ENCODE measurements around the gene PSME2. TPM values are rescaled to one million over a fixed set of nuclear protein-coding genes. Genes with fewer than 3 reads are reported as not detected.

PSME2 gene
- polyA plus RNA-seq, 1 donor (not counting 4 experiments of a cell fraction or from before 2014, with no cell fraction given) = 158 TPM

- H3K9ac ChIP-seq (ENCODE audit: control insufficient read depth, extremely low read depth, insufficient read depth, low read length) = no peak overlapping the region
- no peaks in the 10 kb centered on the region for H3K9me1 ChIP-seq (ENCODE audit: control insufficient read depth, extremely low read depth, insufficient read depth, low read length)
- peaks cover 2 to 7% of the 10 kb centered on the region in 2 experiments for H3K36me3 ChIP-seq (ENCODE audit: control insufficient read depth in 2 of 2, extremely low read depth in 1 of 2, insufficient read depth in 2 of 2, low read length in 2 of 2)
- no peak overlapping the region for H3K27ac ChIP-seq (ENCODE audit: control insufficient read depth, insufficient read depth, low read length)
- H3K9me3 ChIP-seq (ENCODE audit: control insufficient read depth, low read depth, low read length) = no peaks in the 10 kb centered on the region
- DNase-seq (ENCODE audit: low read depth, low spot score) (no peak), FAIRE-seq (no peak)
- dilution Hi-C loops (cut with MboI; ENCODE audit: extremely low pct_ligation_motif_present, low sequenced_read_pairs) = no loop called here
- peaks cover 6% of the 10 kb centered on the region for H3K79me2 ChIP-seq (ENCODE audit: control insufficient read depth, insufficient read depth, low read length)
- H3K27me3 ChIP-seq (ENCODE audit: control insufficient read depth, extremely low read depth, insufficient read depth, low read length) = no peaks in the 10 kb centered on the region
- peak overlapping the region; percentile 42 for H2AFZ ChIP-seq (ENCODE audit: control insufficient read depth, low read length)
- H3K4me2 ChIP-seq (ENCODE audit: control insufficient read depth, extremely low read depth, insufficient read depth, low read depth, low read length) = no peak overlapping the region
- no peaks in the 10 kb centered on the region for H4K20me1 ChIP-seq (ENCODE audit: control insufficient read depth, extremely low read depth, insufficient read depth, low read length)
- TF ChIP-seq, protein P1, sequence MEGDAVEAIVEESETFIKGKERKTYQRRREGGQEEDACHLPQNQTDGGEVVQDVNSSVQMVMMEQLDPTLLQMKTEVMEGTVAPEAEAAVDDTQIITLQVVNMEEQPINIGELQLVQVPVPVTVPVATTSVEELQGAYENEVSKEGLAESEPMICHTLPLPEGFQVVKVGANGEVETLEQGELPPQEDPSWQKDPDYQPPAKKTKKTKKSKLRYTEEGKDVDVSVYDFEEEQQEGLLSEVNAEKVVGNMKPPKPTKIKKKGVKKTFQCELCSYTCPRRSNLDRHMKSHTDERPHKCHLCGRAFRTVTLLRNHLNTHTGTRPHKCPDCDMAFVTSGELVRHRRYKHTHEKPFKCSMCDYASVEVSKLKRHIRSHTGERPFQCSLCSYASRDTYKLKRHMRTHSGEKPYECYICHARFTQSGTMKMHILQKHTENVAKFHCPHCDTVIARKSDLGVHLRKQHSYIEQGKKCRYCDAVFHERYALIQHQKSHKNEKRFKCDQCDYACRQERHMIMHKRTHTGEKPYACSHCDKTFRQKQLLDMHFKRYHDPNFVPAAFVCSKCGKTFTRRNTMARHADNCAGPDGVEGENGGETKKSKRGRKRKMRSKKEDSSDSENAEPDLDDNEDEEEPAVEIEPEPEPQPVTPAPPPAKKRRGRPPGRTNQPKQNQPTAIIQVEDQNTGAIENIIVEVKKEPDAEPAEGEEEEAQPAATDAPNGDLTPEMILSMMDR (optimal IDR thresholded peaks at IDR 0.05 in 1 of 3, IDR thresholded peaks at IDR 0.05 in 1 of 3, conservative IDR thresholded peaks at IDR 0.05 in 1 of 3; ENCODE audit: extremely low read depth in 1 of 3, insufficient read depth in 2 of 3, low read length in 3 of 3) = no peak
- no peak for TF ChIP-seq EZH2 (IDR thresholded peaks at IDR 0.05; ENCODE audit: low read length)
- no peak overlapping the region for H3K4me3 ChIP-seq (ENCODE audit: control insufficient read depth in 2 of 3, extremely low read depth in 1 of 3, insufficient read depth in 2 of 3, low read depth in 1 of 3, low read length in 3 of 3)
- H3K4me1 ChIP-seq (ENCODE audit: control insufficient read depth, extremely low read depth, insufficient read depth, low read length) = peaks cover 22% of the 10 kb centered on the region
Observed at GRCh38 chr14:24132976-24133375, 13.4 kb downstream of the PSME2 start.

DNA sequence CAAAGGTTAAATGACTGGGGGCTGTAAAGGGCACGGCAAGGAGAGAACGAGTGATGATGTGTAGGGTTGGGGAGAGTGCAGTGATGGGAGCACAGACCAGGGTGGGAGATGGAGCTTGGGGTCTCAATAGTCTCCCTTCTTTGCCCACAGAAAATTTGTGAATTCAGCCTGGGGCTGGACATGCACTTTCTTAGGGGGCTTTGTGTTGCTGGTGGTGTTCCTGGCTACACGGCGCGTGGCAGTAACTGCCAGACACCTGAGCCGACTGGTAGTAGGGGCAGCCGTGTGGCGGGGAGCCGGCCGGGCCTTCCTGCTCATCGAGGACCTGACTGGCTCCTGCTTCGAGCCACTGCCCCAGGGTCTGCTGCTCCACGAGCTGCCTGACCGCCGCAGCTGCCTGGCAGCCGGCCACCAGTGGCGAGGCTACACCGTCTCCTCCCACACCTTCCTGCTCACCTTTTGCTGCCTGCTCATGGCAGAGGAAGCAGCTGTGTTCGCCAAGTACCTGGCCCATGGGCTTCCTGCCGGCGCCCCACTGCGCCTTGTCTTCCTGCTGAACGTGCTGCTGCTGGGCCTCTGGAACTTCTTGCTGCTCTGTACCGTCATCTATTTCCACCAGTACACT lies 14.2 kb downstream of the PSME2 start:
- dilution Hi-C loops (cut with MboI; ENCODE audit: extremely low pct_ligation_motif_present, low sequenced_read_pairs) = no loop called here
- Histone ChIP-seq H3K9me1 (ENCODE audit: control insufficient read depth, extremely low read depth, insufficient read depth, low read length) (no peaks in the 10 kb centered on the region), H3K27ac (ENCODE audit: control insufficient read depth, insufficient read depth, low read length) (no peak overlapping the region), H3K4me3 (ENCODE audit: control insufficient read depth in 2 of 3, extremely low read depth in 1 of 3, insufficient read depth in 2 of 3, low read depth in 1 of 3, low read length in 3 of 3) (no peak overlapping the region), H2AFZ (ENCODE audit: control insufficient read depth, low read length) (peak overlapping the region; percentile 80), H3K9ac (ENCODE audit: control insufficient read depth, extremely low read depth, insufficient read depth, low read length) (no peak overlapping the region), H3K4me1 (ENCODE audit: control insufficient read depth, extremely low read depth, insufficient read depth, low read length) (peaks cover 21% of the 10 kb centered on the region), H3K36me3 (ENCODE audit: control insufficient read depth in 2 of 2, extremely low read depth in 1 of 2, insufficient read depth in 2 of 2, low read length in 2 of 2) (peaks cover 0 to under 1% of the 10 kb centered on the region in 2 experiments), H3K4me2 (ENCODE audit: control insufficient read depth, extremely low read depth, insufficient read depth, low read depth, low read length) (peak overlapping the region; percentile 29), H4K20me1 (ENCODE audit: control insufficient read depth, extremely low read depth, insufficient read depth, low read length) (no peaks in the 10 kb centered on the region), H3K79me2 (ENCODE audit: control insufficient read depth, insufficient read depth, low read length) (peaks cover 6% of the 10 kb centered on the region), H3K9me3 (ENCODE audit: control insufficient read depth, low read depth, low read length) (no peaks in the 10 kb centered on the region), H3K27me3 (ENCODE audit: control insufficient read depth, extremely low read depth, insufficient read depth, low read length) (no peaks in the 10 kb centered on the region)
- DNase-seq (ENCODE audit: low read depth, low spot score) (no peak), FAIRE-seq (no peak)
- TF ChIP-seq, protein P1 (optimal IDR thresholded peaks at IDR 0.05 in 1 of 3, IDR thresholded peaks at IDR 0.05 in 1 of 3, conservative IDR thresholded peaks at IDR 0.05 in 1 of 3; ENCODE audit: extremely low read depth in 1 of 3, insufficient read depth in 2 of 3, low read length in 3 of 3) = no peak
- TF ChIP-seq EZH2 (IDR thresholded peaks at IDR 0.05; ENCODE audit: low read length) = no peak
